K562 (cell line): ENCODE data around the gene ARMC9. TPM values are rescaled to one million over a fixed set of nuclear protein-coding genes. Genes with fewer than 3 reads are reported as not detected.

ENCODE experiments used
- ATAC-seq: fragments of 200-7000 bp; cut with Tn5 transposase; 3 replicates; pipeline ENCODE4 v1.9.1; 2020; ENCODE audit warnings: moderate library complexity
- BruUV-seq: library from RNA; stranded (reverse); fragments of 400-500 nt; replicated peaks from 2 replicates; lab custom pipeline; 2021; lab: Mats Ljungman, UMichigan
- CTCF ChIA-PET: fragments of 300-600 bp; formaldehyde crosslinking; extraction: SDS; loops from one replicate; lab custom pipeline; 2021; ENCODE audit warnings: low intra/inter-chr PET ratio; lab: Yijun Ruan, JAX
- POLR2A ChIA-PET: fragments of 300-600, 350-650 bp; sonication (Branson Sonifier 250); formaldehyde crosslinking; extraction: SDS; loops from one replicate; lab custom pipeline; 2021; ENCODE audit warnings: antibody characterized with exemption, inconsistent platforms; lab: Yijun Ruan, JAX
- DNase-seq, 4 experiments: peaks; one replicate each; pipeline versions ENCODE4 v3.0.0 to v3.0.0-alpha.2; 2011 to 2018; ENCODE audit warnings: low spot score in 3 of 4, mixed read lengths in 3 of 4; ENCODE audit errors: extremely low read depth in 1 of 4
- FAIRE-seq: peaks from 2 replicates; lab custom pipeline; 2011; peaks lifted over from hg19 to GRCh38; lab: Jason Lieb, UNC
- H2AFZ ChIP-seq: 2 replicates; pipeline ENCODE4 v1.6.0; 2011; ENCODE audit warnings: low read depth, low read length, control low read depth, inconsistent platforms
- H3K27ac ChIP-seq: fragments of 200-600 bp; 3 replicates; pipeline ENCODE4 v1.8.0; 2011; ENCODE audit warnings: low read depth, mild to moderate bottlenecking, control low read depth, inconsistent platforms, low read length, moderate library complexity, mixed read lengths; ENCODE audit errors: extremely low read depth
- H3K27me3 ChIP-seq, 2 experiments: fragments of 300-600 bp in 1 of 2; 2 replicates in 1 of 2; 3 replicates in 1 of 2; pipeline versions ENCODE4 v1.6.0 to v1.8.0; 2011; ENCODE audit warnings: inconsistent platforms in 2 of 2, low read length in 2 of 2, mild to moderate bottlenecking in 1 of 2, mixed read lengths in 1 of 2, moderate library complexity in 1 of 2; ENCODE audit not compliant: control insufficient read depth in 2 of 2, insufficient read depth in 2 of 2
- H3K36me3 ChIP-seq: fragments of 300-600 bp; 3 replicates; pipeline ENCODE4 v1.8.0; 2011; ENCODE audit warnings: mild to moderate bottlenecking, low read length, inconsistent platforms; ENCODE audit not compliant: control insufficient read depth, insufficient read depth
- H3K4me1 ChIP-seq, 2 experiments: fragments of 200-600 bp in 1 of 2; replicated peaks in 1 of 2; 2 replicates in 1 of 2; 3 replicates in 1 of 2; pipeline versions ENCODE4 v1.5.1 to v1.8.0; 2011; ENCODE audit warnings: inconsistent platforms in 2 of 2, low read length in 2 of 2, mild to moderate bottlenecking in 1 of 2, mixed read lengths in 1 of 2, moderate library complexity in 1 of 2; ENCODE audit not compliant: control insufficient read depth in 2 of 2, insufficient read depth in 2 of 2
- H3K4me2 ChIP-seq: 2 replicates; pipeline ENCODE4 v1.6.1; 2011; ENCODE audit warnings: low read length, control low read depth, inconsistent platforms, mixed read lengths; ENCODE audit not compliant: insufficient read depth
- H3K4me3 ChIP-seq: fragments of 200-600 bp; sonication (generic), shearing (Covaris generic); 2 replicates; pipeline ENCODE4 v1.5.1; 2016; ENCODE audit warnings: control low read depth, inconsistent platforms
- H3K79me2 ChIP-seq: fragments of 200-600 bp; 3 replicates; pipeline ENCODE4 v1.8.0; 2011; ENCODE audit warnings: low read length, inconsistent platforms; ENCODE audit not compliant: control insufficient read depth, insufficient read depth
- H3K9ac ChIP-seq, 2 experiments: 2 replicates each; pipeline versions ENCODE4 v1.6.0 to v1.6.1; 2011; ENCODE audit warnings: low read depth in 2 of 2, low read length in 2 of 2, control low read depth in 1 of 2, inconsistent platforms in 1 of 2, mild to moderate bottlenecking in 1 of 2, mixed read lengths in 1 of 2; ENCODE audit not compliant: insufficient read depth in 1 of 2
- H3K9me1 ChIP-seq: one replicate; pipeline ENCODE4 v1.6.0; 2011; ENCODE audit warnings: inconsistent platforms, mild to moderate bottlenecking, low read length, moderate library complexity; ENCODE audit not compliant: control insufficient read depth, insufficient read depth
- H3K9me3 ChIP-seq: replicated peaks from 2 replicates; pipeline ENCODE4 v1.5.1; 2011; ENCODE audit warnings: low read depth, low read length, inconsistent platforms; ENCODE audit not compliant: control insufficient read depth, insufficient read depth
- H4K20me1 ChIP-seq: replicated peaks from 2 replicates; pipeline ENCODE4 v1.6.1; 2011; ENCODE audit warnings: low read length, inconsistent platforms, mixed read lengths; ENCODE audit not compliant: control insufficient read depth, insufficient read depth
- FIP1L1 ChIP-seq: fragments of 200-400 bp; formaldehyde crosslinking; IDR thresholded peaks from 2 replicates; pipeline ENCODE4 v1.6.1; 2018; ENCODE audit warnings: mild to moderate bottlenecking, low read depth, low read length; ENCODE audit not compliant: poor library complexity, severe bottlenecking
- NBN ChIP-seq: fragments of 450-650 bp; IDR thresholded peaks from 2 replicates; pipeline ENCODE4 v1.6.1; 2016; ENCODE audit warnings: low read depth, mild to moderate bottlenecking
- POLR2A ChIP-seq: fragments of 450-650 bp; conservative IDR thresholded peaks from 2 replicates; pipeline ENCODE4 v1.6.1; 2016
- POLR2AphosphoS5 ChIP-seq: IDR thresholded peaks from 2 replicates; pipeline ENCODE4 v1.6.1; 2011; ENCODE audit warnings: mild to moderate bottlenecking, low read depth, low read length, moderate library complexity; ENCODE audit not compliant: control insufficient read depth, insufficient read depth
- SMAD3 ChIP-seq: fragments of 450-650 bp; formaldehyde crosslinking; conservative IDR thresholded peaks from 2 replicates; pipeline ENCODE4 v1.4.0; 2020; ENCODE audit warnings: mild to moderate bottlenecking
- STAT5B ChIP-seq: fragments of 250-450 bp; sonication (Bioruptor Pico); IDR thresholded peaks from 2 replicates; pipeline ENCODE4 v1.8.0; 2021; ENCODE audit warnings: mild to moderate bottlenecking, inconsistent platforms
- TRIM24 ChIP-seq, 2 experiments: fragments of 450-650 bp; IDR thresholded peaks; 2 replicates each; pipeline ENCODE4 v1.6.1; 2016
- TRIM25 ChIP-seq: fragments of 450-650 bp; IDR thresholded peaks from 2 replicates; pipeline ENCODE4 v1.7.0; 2016; ENCODE audit warnings: borderline replicate concordance
- ZBTB7A ChIP-seq: IDR thresholded peaks from 2 replicates; pipeline ENCODE4 v1.6.1; 2011; ENCODE audit warnings: low read depth, mild to moderate bottlenecking, low read length, moderate library complexity, borderline replicate concordance; ENCODE audit not compliant: control insufficient read depth
- WGBS: fragments of 100-300 bp; shearing (Covaris generic); methylation state at CpG from one replicate; pipeline ENCODE4 v1.1.6; 2016; ENCODE audit warnings: low coverage, mixed read lengths; ENCODE audit not compliant: insufficient coverage; ENCODE audit errors: missing lambda C conversion rate; 5-methylcytosine and 5-hydroxymethylcytosine counted together
- in situ Hi-C: fragments of 300-500 bp; cut with MboI; formaldehyde crosslinking; loops from 4 replicates; pipeline ENCODE4 v1.15.0; 2018; ENCODE audit warnings: inconsistent platforms, mixed read lengths
- intact Hi-C: fragments of 100-400 bp; cut with micrococcal nuclease; formaldehyde crosslinking; loops from 2 replicates; pipeline ENCODE4 v1.14.2; 2022
- polyA plus RNA-seq, 8 experiments: library from polyadenylated mRNA; depleted of rRNA in 4 of 8; stranded (reverse) in 5 of 8; unstranded in 3 of 8; fragments of >200 nt; fragmentation: Nextera tagmentation in 2 of 8; fragmentation: Illumina TruSeq in 1 of 8; extraction: Ambion mirVana in 2 of 8; extraction: Trizol in 1 of 8; gene quantifications; 2 replicates each; pipeline versions ENCODE4 v1.2.1 to v1.2.3, GENCODE V29; 2011 to 2014; ENCODE audit warnings: inconsistent platforms in 1 of 8, missing spikeins in 1 of 8
- total RNA-seq, 7 experiments: library from RNA; depleted of rRNA in 6 of 7; stranded (reverse); fragments of >200 nt in 6 of 7; fragmentation: Illumina TruSeq in 2 of 7; extraction: Trizol in 2 of 7; gene quantifications; 2 replicates each; pipeline versions ENCODE4 v1.2.1 to v1.2.3, GENCODE V29; 2011 to 2021; ENCODE audit warnings: low replicate concordance in 1 of 7
- TF ChIP-seq, protein P1 (sequence below): fragments of 450-650 bp; IDR thresholded peaks from 2 replicates; pipeline ENCODE4 v1.6.1; 2016; ENCODE audit warnings: borderline replicate concordance
- TF ChIP-seq, protein P2 (sequence below): sonication (generic); formaldehyde crosslinking; IDR thresholded peaks from 2 replicates; pipeline ENCODE4 v1.8.1; 2023; ENCODE audit warnings: mild to moderate bottlenecking, missing genetic modification reagents

Gene ARMC9
- total and polyA plus RNA-seq, 9 of the 15 experiments (the other 6 are each of a cell fraction or from before 2014, with no cell fraction given): 0.36 to 2.3 (median 1.1) TPM

GRCh38 chr2:231204146-231204545, 5.7 kb downstream of the ARMC9 start:
- in situ Hi-C loops (no loop called here), intact Hi-C loops (no loop called here)
- no peak for DNase-seq
- no peaks in the 10 kb centered on the region for H3K9me3 ChIP-seq
- CTCF ChIA-PET: no interaction called here
- no peaks in the 10 kb centered on the region for H4K20me1 ChIP-seq
- H3K4me3 ChIP-seq: no peak overlapping the region
- no peaks in the 10 kb centered on the region for H3K36me3 ChIP-seq
- H3K4me1 ChIP-seq: peaks cover 8 to 13% of the 10 kb centered on the region in 2 experiments; a peak in 4 of 5 replicates
- BruUV-seq: no TSS peak
- H3K9me1 ChIP-seq: no peaks in the 10 kb centered on the region
- no peak overlapping the region for H2AFZ ChIP-seq
- no peak for FAIRE-seq
- WGBS: 8% methylated on average over 3 of the region's 3 CpGs
- H3K79me2 ChIP-seq: no peaks in the 10 kb centered on the region
- H3K4me2 ChIP-seq: no peak overlapping the region
- no peak for ATAC-seq
- H3K27me3 ChIP-seq: peaks cover 0 to 4% of the 10 kb centered on the region in 2 experiments; a peak in 1 of 5 replicates
- POLR2A ChIA-PET: no interaction called here
- TF ChIP-seq POLR2A: no peak
- H3K27ac ChIP-seq: no peak overlapping the region
- H3K9ac ChIP-seq: no peak overlapping the region

DNA sequence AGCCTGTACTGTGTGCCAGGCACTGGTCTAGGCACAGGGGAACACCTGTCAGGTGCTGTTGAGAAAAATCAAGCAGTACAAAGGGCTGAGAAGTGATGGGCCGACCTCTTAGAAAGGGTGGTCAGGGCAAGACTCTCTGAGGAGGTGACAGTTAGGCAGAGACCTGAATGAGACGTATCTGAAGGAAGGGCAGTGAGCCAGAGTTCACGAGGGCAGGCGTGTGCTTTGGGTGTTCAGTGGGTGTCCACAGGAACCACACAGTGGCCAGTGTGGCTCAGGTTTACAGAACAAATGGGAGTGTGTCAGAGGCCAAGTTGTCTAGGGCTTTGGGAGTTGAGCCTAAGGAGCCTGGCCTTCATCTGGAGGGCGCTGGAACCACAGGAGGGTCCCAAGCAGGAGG, 6.2 kb downstream of the ARMC9 start:
- FAIRE-seq (no peak), ATAC-seq (no peak), DNase-seq (no peak)
- BruUV-seq: no TSS peak
- ChIA-PET CTCF (no interaction called here), POLR2A (no interaction called here)
- intact Hi-C loops (no loop called here), in situ Hi-C loops (no loop called here)
- H3K9ac ChIP-seq: no peak overlapping the region
- no peaks in the 10 kb centered on the region for H3K9me3 ChIP-seq
- no peaks in the 10 kb centered on the region for H3K36me3 ChIP-seq
- no peak overlapping the region for H2AFZ ChIP-seq
- H4K20me1 ChIP-seq: no peaks in the 10 kb centered on the region
- H3K4me3 ChIP-seq: no peak overlapping the region
- H3K27me3 ChIP-seq: peaks cover 0 to 4% of the 10 kb centered on the region in 2 experiments; a peak in 1 of 5 replicates
- no peak overlapping the region for H3K27ac ChIP-seq
- H3K9me1 ChIP-seq: no peaks in the 10 kb centered on the region
- peaks cover 8 to 13% of the 10 kb centered on the region in 2 experiments; a peak in 4 of 5 replicates for H3K4me1 ChIP-seq
- no peak overlapping the region for H3K4me2 ChIP-seq
- H3K79me2 ChIP-seq: no peaks in the 10 kb centered on the region
- WGBS: 16% methylated on average over 3 of the region's 5 CpGs
- TF ChIP-seq SMAD3 (CRISPR knock-in tag) (no peak), TRIM24 (IDR thresholded peaks at IDR 0.05) (no peak), FIP1L1 (no peak), POLR2AphosphoS5 (no peak), STAT5B (CRISPR knock-in tag) (no peak), NBN (no peak), ZBTB7A (no peak), TRIM25 (no peak)
- TF ChIP-seq, protein P1, sequence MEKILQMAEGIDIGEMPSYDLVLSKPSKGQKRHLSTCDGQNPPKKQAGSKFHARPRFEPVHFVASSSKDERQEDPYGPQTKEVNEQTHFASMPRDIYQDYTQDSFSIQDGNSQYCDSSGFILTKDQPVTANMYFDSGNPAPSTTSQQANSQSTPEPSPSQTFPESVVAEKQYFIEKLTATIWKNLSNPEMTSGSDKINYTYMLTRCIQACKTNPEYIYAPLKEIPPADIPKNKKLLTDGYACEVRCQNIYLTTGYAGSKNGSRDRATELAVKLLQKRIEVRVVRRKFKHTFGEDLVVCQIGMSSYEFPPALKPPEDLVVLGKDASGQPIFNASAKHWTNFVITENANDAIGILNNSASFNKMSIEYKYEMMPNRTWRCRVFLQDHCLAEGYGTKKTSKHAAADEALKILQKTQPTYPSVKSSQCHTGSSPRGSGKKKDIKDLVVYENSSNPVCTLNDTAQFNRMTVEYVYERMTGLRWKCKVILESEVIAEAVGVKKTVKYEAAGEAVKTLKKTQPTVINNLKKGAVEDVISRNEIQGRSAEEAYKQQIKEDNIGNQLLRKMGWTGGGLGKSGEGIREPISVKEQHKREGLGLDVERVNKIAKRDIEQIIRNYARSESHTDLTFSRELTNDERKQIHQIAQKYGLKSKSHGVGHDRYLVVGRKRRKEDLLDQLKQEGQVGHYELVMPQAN: no peak
- TF ChIP-seq, protein P2, sequence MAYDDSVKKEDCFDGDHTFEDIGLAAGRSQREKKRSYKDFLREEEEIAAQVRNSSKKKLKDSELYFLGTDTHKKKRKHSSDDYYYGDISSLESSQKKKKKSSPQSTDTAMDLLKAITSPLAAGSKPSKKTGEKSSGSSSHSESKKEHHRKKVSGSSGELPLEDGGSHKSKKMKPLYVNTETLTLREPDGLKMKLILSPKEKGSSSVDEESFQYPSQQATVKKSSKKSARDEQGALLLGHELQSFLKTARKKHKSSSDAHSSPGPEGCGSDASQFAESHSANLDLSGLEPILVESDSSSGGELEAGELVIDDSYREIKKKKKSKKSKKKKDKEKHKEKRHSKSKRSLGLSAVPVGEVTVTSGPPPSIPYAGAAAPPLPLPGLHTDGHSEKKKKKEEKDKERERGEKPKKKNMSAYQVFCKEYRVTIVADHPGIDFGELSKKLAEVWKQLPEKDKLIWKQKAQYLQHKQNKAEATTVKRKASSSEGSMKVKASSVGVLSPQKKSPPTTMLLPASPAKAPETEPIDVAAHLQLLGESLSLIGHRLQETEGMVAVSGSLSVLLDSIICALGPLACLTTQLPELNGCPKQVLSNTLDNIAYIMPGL (CRISPR knock-in tag): no peak
